IPS DF 6.9 (cell line): ENCODE measurements around the gene TGM6.

ENCODE experiments used
- DNase-seq: peaks from one replicate; pipeline ENCODE4 v3.0.0-alpha.2; 2013; ENCODE audit warnings: low read depth, low spot score
- H3K27ac ChIP-seq: one replicate; pipeline ENCODE4 v1.5.1; 2013; ENCODE audit warnings: low read length, control low read depth
- H3K27me3 ChIP-seq: 2 replicates; pipeline ENCODE4 v1.6.1; 2013; ENCODE audit warnings: mild to moderate bottlenecking, low read length; ENCODE audit not compliant: control insufficient read depth, insufficient read depth
- H3K36me3 ChIP-seq: 2 replicates; pipeline ENCODE4 v1.6.1; 2013; ENCODE audit warnings: low read length; ENCODE audit not compliant: control insufficient read depth, insufficient read depth
- H3K4me1 ChIP-seq: 2 replicates; pipeline ENCODE4 v1.6.1; 2013; ENCODE audit warnings: low read length; ENCODE audit not compliant: control insufficient read depth, insufficient read depth
- H3K4me3 ChIP-seq: 2 replicates; pipeline ENCODE4 v1.5.1; 2013; ENCODE audit warnings: mild to moderate bottlenecking, low read length
- H3K9me3 ChIP-seq: 2 replicates; pipeline ENCODE4 v1.6.1; 2013; ENCODE audit warnings: low read length, inconsistent platforms; ENCODE audit not compliant: control insufficient read depth, insufficient read depth
- WGBS: extraction: QIAGEN DNeasy Blood & Tissue Kit; methylation state at CpG from one replicate; pipeline ENCODE4 v1.1.7; 2013; ENCODE audit warnings: mixed read lengths, missing lambda C conversion rate; ENCODE audit not compliant: insufficient read length, insufficient coverage; 5-methylcytosine and 5-hydroxymethylcytosine counted together

The TGM6 gene

GRCh38 chr20:2340823-2341222 lies 39.9 kb upstream of the TGM6 start:
- H3K4me3 ChIP-seq, result no peak overlapping the region
- no peaks in the 10 kb centered on the region for H3K9me3 ChIP-seq
- no peaks in the 10 kb centered on the region for H3K36me3 ChIP-seq
- WGBS, result no CpG with 5 or more reads among the region's 6 CpGs
- no peak for DNase-seq
- H3K27ac ChIP-seq, result no peak overlapping the region
- no peaks in the 10 kb centered on the region for H3K27me3 ChIP-seq
- no peaks in the 10 kb centered on the region for H3K4me1 ChIP-seq

- H3K27ac ChIP-seq, result no peak overlapping the region
- no peaks in the 10 kb centered on the region for H3K4me1 ChIP-seq
- H3K36me3 ChIP-seq, result no peaks in the 10 kb centered on the region
- no peak for DNase-seq
- H3K9me3 ChIP-seq, result no peaks in the 10 kb centered on the region
- WGBS, result no CpG with 5 or more reads among the region's 7 CpGs
- no peak overlapping the region for H3K4me3 ChIP-seq
- H3K27me3 ChIP-seq, result no peaks in the 10 kb centered on the region
Observed at GRCh38 chr20:2341336-2341735, 39.4 kb upstream of the TGM6 start.

GRCh38 chr20:2342243-2342642 lies 38.5 kb upstream of the TGM6 start:
- Histone ChIP-seq H3K27ac (no peak overlapping the region), H3K9me3 (no peaks in the 10 kb centered on the region), H3K4me3 (no peak overlapping the region), H3K27me3 (no peaks in the 10 kb centered on the region), H3K36me3 (no peaks in the 10 kb centered on the region), H3K4me1 (no peaks in the 10 kb centered on the region)
- no peak for DNase-seq
- no CpG with 5 or more reads among the region's 3 CpGs for WGBS

- Histone ChIP-seq H3K27ac (no peak overlapping the region), H3K9me3 (no peaks in the 10 kb centered on the region), H3K27me3 (no peaks in the 10 kb centered on the region), H3K36me3 (no peaks in the 10 kb centered on the region), H3K4me3 (no peak overlapping the region), H3K4me1 (no peaks in the 10 kb centered on the region)
- no CpG with 5 or more reads among the region's 3 CpGs for WGBS
- DNase-seq, result no peak
Observed at GRCh38 chr20:2346188-2346587, 34.5 kb upstream of the TGM6 start.

- WGBS, result no CpG with 5 or more reads among the region's 5 CpGs
- Histone ChIP-seq H3K27ac (no peak overlapping the region), H3K9me3 (no peaks in the 10 kb centered on the region), H3K4me3 (no peak overlapping the region), H3K4me1 (peaks cover 1% of the 10 kb centered on the region; the same call in 1 of the 2 replicates), H3K27me3 (no peaks in the 10 kb centered on the region), H3K36me3 (no peaks in the 10 kb centered on the region)
- no peak for DNase-seq
Observed at GRCh38 chr20:2348336-2348735, 32.4 kb upstream of the TGM6 start.

GRCh38 chr20:2349801-2350200 lies 30.9 kb upstream of the TGM6 start:
- no peaks in the 10 kb centered on the region for H3K9me3 ChIP-seq
- WGBS, result no CpG with 5 or more reads among the region's 4 CpGs
- H3K27me3 ChIP-seq, result no peaks in the 10 kb centered on the region
- no peaks in the 10 kb centered on the region for H3K36me3 ChIP-seq
- no peak for DNase-seq
- no peak overlapping the region for H3K4me3 ChIP-seq
- peaks cover 1% of the 10 kb centered on the region; the same call in 1 of the 2 replicates for H3K4me1 ChIP-seq
- H3K27ac ChIP-seq, result no peak overlapping the region

- Histone ChIP-seq H3K9me3 (no peaks in the 10 kb centered on the region), H3K36me3 (no peaks in the 10 kb centered on the region), H3K27ac (no peak overlapping the region), H3K4me3 (no peak overlapping the region), H3K4me1 (peaks cover 1% of the 10 kb centered on the region; the same call in 1 of the 2 replicates), H3K27me3 (no peaks in the 10 kb centered on the region)
- WGBS, result no CpG with 5 or more reads among the region's 5 CpGs
- DNase-seq, result no peak
Observed at GRCh38 chr20:2350606-2351005, 30.1 kb upstream of the TGM6 start.

- DNase-seq, result no peak
Observed at GRCh38 chr20:2353231-2353630, 27.5 kb upstream of the TGM6 start.

GRCh38 chr20:2357114-2357513 lies 23.6 kb upstream of the TGM6 start:
- no peaks in the 10 kb centered on the region for H3K36me3 ChIP-seq
- no peaks in the 10 kb centered on the region for H3K27me3 ChIP-seq
- peaks cover 1% of the 10 kb centered on the region; the same call in 1 of the 2 replicates for H3K4me1 ChIP-seq
- no peaks in the 10 kb centered on the region for H3K9me3 ChIP-seq
- H3K4me3 ChIP-seq, result no peak overlapping the region
- DNase-seq, result no peak
- H3K27ac ChIP-seq, result no peak overlapping the region
- WGBS, result no CpG with 5 or more reads among the region's 2 CpGs

More at GRCh38 chr20:2353231-2353630, 27.5 kb upstream of the TGM6 start:
- WGBS, result no CpG with 5 or more reads among the region's 3 CpGs
- no peaks in the 10 kb centered on the region for H3K9me3 ChIP-seq
- H3K36me3 ChIP-seq, result no peaks in the 10 kb centered on the region
- H3K27ac ChIP-seq, result no peak overlapping the region
- H3K4me1 ChIP-seq, result peaks cover 1% of the 10 kb centered on the region; the same call in 1 of the 2 replicates
- no peak overlapping the region for H3K4me3 ChIP-seq
- no peaks in the 10 kb centered on the region for H3K27me3 ChIP-seq

- no peaks in the 10 kb centered on the region for H3K9me3 ChIP-seq
- no peaks in the 10 kb centered on the region for H3K27me3 ChIP-seq
- WGBS, result no CpG with 5 or more reads among the region's 3 CpGs
- no peak for DNase-seq
- no peaks in the 10 kb centered on the region for H3K4me1 ChIP-seq
- no peak overlapping the region for H3K27ac ChIP-seq
- H3K4me3 ChIP-seq, result no peak overlapping the region
- H3K36me3 ChIP-seq, result no peaks in the 10 kb centered on the region
Observed at GRCh38 chr20:2358006-2358405, 22.7 kb upstream of the TGM6 start.

GRCh38 chr20:2361035-2361593 lies 19.6 kb upstream of the TGM6 start:
- DNase-seq, result no peak
- Histone ChIP-seq H3K9me3 (no peaks in the 10 kb centered on the region), H3K36me3 (no peaks in the 10 kb centered on the region), H3K27me3 (no peaks in the 10 kb centered on the region), H3K27ac (no peak overlapping the region), H3K4me3 (no peak overlapping the region), H3K4me1 (no peaks in the 10 kb centered on the region)
